Measurements from ENCODE around the gene AUP1.

GRCh38 chr2:74538881-74539339 is 9.4 kb upstream of the AUP1 start:
- no peak for TF ChIP-seq CTCF (IDR thresholded peaks at IDR 0.05; ENCODE audit: poor library complexity)
- no peak for TF ChIP-seq EZH2 (IDR thresholded peaks at IDR 0.05; ENCODE audit: borderline replicate concordance)

Measured in hepatocyte (in vitro differentiated cells).